Fibroblast of gingiva (primary cell): ENCODE data around the gene DRAXIN.

Source experiments
- DNase-seq: peaks from one replicate; pipeline ENCODE4 v3.0.0-alpha.2; 2011; ENCODE audit warnings: low read depth

The DRAXIN gene

DNA sequence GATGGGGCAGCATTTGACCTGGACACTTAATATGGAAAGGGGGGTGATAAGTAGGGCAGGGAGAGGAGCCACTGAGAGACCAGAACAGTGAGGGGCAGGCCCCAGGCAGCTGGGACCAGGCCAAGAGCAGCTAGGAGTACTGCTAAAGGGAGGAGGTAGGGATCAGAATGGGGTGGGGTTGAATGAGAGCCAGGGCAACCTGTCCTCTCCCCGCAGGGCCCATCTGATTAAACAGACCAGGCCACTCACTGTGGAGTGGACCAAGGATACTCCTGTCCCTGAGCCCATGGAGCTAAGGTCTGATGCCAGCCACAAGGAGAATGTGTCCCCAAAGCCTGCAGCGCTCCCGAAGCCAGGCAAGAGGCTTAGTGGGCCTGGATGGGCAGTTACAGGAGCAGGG is 72.6 kb downstream of the DRAXIN start:
- DNase-seq = no peak

DNA sequence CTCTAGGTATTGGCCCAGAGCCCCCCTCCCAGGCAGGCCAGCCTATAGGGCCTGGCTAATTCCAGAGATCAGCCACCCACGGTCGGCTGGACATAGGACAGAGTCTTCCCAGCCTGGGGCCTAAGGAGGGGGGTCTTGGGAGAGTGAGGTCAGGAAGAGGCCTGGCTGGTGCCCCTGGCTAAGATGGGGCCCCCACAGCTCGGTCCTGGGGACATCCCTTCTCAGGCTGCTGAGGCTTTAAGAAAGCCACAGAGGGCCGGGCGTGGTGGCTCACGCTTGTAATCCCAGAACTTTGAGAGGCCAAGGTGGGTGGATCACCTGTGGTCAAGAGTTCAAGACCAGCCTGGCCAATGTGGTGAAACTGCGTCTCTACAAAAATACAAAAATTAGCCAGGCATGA is 73.0 kb downstream of the DRAXIN start:
- no peak for DNase-seq

DNA sequence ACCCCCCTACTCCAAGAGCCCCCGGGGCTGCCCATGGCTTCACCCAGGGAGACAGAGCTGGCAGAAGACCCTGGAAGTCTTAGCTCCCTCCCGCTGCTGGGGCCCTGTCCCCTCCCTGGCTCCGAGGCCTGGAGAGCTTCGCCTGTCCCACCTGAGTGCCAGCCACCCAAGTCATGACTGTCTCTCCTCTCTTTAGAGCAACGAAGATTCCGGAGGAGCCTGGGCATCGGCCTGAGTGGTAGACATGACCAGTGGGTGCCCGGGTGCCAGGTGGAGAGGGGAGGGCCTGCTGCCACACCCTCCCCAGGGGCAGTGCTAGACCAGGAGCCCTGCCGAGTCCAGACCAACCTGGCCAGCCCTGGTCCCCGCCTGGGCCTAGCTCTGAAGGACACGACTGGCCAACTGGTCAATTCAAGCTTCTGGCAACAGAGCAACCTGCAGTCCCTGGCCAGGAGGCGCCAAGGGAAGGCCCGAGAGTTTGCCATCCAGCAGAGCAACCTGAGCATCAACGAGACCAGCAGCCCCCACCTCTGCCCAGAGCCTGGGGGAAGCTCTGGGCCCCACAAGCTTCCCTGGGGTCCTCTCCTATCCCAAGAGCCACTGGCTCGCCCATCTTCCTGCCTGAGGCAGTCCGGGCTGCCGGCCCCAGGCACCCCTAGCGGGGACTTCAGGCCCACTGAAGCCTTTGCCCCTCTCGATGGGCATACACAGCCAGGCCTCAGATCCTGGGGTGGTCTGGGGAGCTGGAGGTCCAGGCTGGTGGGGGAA is 74.3 kb downstream of the DRAXIN start:
- no peak for DNase-seq

DNA sequence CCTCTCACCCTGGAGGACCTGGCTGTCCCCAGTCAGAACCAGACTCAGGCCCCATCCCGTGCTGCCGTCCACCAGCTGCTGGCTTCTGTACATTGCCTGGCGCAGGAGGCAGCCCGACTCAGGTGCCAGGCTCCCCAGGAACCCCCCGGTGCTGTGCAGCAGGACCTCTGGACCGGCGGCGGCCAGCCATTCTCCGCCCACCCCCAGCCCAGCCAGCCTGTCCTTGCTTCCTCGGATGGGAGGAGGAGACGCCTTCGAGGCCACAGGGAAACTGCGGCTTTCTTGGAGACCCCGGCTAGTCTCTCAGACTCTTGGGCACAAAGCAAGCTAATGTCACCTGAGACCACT is 74.9 kb downstream of the DRAXIN start:
- no peak for DNase-seq

GRCh38 chr1:11767922-11768704 is 76.6 kb downstream of the DRAXIN start:
- peak; percentile 80 for DNase-seq

DNA sequence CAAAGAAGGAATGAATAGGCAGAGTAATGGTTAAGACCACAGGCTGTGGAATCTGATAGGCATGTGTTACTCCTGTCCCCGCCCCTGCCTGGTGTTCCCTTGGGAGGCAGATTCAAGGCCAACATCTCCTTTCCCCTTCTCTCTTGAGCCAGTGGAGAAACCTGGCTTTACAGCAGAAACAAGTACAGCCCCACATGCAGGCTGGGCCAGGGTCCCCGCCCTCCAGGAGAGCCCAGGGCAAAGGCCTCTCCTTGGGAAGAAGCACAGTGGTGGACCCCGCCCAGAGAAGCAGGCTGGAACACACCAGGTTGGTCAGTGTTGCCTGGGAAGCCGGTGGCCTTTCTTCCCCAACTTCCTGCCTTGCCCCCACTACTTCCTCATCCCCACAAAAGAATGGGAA is 77.3 kb downstream of the DRAXIN start:
- DNase-seq = peak; percentile 19

DNA sequence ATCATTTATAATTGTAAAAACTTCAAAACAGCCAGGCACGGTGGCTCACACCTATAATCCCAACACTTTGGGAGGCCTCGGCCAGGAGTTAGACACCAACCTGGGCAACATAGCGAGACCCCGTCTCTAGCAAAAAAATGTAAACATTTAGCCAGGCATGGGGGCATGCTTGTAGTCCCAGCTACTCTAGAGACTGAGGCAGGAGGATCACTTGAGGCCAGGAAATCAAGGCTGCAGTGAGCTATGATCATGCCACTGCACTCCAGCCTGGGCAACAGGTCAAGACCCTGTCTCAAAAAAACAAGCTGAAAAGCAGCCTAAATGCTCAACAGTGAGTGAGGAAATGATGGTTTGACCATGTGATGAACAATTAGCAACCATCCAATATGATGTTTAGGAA is 77.8 kb downstream of the DRAXIN start:
- DNase-seq = no peak

DNA sequence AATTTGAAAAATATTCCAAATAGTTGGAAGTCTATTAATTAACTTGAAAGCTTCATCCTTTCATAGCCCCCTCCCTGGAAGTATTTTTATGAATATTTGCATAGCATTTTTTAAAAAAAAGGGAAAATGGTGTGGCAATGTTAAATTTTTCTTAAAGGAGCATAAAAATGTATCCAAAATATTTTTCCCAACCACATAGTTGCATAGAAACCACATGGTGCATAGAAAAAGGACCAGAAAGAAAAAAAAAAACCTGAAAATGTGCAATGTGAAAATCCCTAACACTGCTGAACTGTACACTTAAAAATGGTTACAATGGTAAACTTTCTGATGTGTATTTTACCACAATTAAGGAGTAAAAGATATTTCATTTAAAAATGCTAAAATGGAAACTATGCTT is 78.5 kb downstream of the DRAXIN start:
- peak; percentile 27 for DNase-seq

- DNase-seq = no peak
These were observed 80.1 kb downstream of the DRAXIN start for GRCh38 chr1:11771481-11772043.

DNA sequence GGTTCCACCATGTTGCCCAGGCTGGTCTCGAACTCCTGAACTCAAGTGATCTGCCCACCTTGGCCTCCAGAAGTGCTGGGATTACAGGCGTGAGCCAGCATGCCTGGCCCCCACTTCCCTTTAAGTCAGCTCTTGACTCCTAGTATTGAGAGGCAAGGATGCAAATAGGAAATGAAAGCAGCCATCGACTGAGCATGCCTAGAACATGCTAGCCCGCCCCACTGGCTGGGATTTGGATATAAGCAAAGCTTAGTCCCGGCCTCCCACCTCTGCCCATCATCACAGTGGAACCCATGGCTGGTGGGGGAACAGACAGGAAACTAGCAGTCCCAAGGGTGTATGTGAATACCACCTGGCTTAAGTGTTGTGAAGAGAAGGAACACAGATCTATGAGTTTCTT is 80.9 kb downstream of the DRAXIN start:
- DNase-seq = no peak

GRCh38 chr1:11774753-11775152 is 83.2 kb downstream of the DRAXIN start:
- DNase-seq = no peak
